Spleen (tissue), 11 donors: Measurements from ENCODE around the gene DNAH14. TPM values are rescaled to one million over a fixed set of nuclear protein-coding genes. Genes with fewer than 3 reads are reported as not detected.

Source experiments
- DNase-seq: peaks from one replicate; pipeline ENCODE4 v3.0.0-alpha.2; 2020
- H3K27ac ChIP-seq, 8 donors: fragments of 200-600 bp; sonication (generic) in 7 of 8; 1 replicate in 4 of 8; 2 replicates in 4 of 8; pipeline versions ENCODE4 v1.5.0 to v1.8.0; 2016 to 2021; ENCODE audit warnings: inconsistent platforms in 4 of 8, mild to moderate bottlenecking in 4 of 8, moderate library complexity in 1 of 8
- H3K27me3 ChIP-seq, 7 donors: fragments of 200-600 bp; sonication (generic) in 6 of 7; replicated peaks in 1 of 7; 1 replicate in 4 of 7; 2 replicates in 3 of 7; pipeline versions ENCODE4 v1.5.0 to v1.8.0; 2016 to 2021; ENCODE audit warnings: inconsistent platforms in 3 of 7, mild to moderate bottlenecking in 1 of 7
- H3K36me3 ChIP-seq, 6 donors: fragments of 200-600 bp; sonication (generic) in 5 of 6; 1 replicate in 4 of 6; 2 replicates in 2 of 6; pipeline versions ENCODE4 v1.5.0 to v1.8.0; 2016 to 2021; ENCODE audit warnings: inconsistent platforms in 2 of 6
- H3K4me1 ChIP-seq, 6 donors: fragments of 200-600 bp; sonication (generic) in 5 of 6; 1 replicate in 3 of 6; 2 replicates in 3 of 6; pipeline versions ENCODE4 v1.5.0 to v1.8.0; 2016 to 2021; ENCODE audit warnings: inconsistent platforms in 3 of 6
- H3K4me3 ChIP-seq, 8 donors: fragments of 200-600 bp; sonication (generic) in 7 of 8; 1 replicate in 4 of 8; 2 replicates in 4 of 8; pipeline versions ENCODE4 v1.5.0 to v1.8.0; 2016 to 2021; ENCODE audit warnings: inconsistent platforms in 4 of 8, mild to moderate bottlenecking in 4 of 8, moderate library complexity in 2 of 8
- H3K9me3 ChIP-seq, 8 donors: fragments of 200-600 bp; sonication (generic) in 7 of 8; 1 replicate in 4 of 8; 2 replicates in 4 of 8; pipeline versions ENCODE4 v1.5.0 to v1.8.0; 2016 to 2021; ENCODE audit warnings: inconsistent platforms in 4 of 8
- CTCF ChIP-seq, 11 experiments: fragments of 200-600 bp in 7 of 11; fragments of 450-650 bp in 4 of 11; sonication (generic) in 4 of 11; IDR thresholded peaks in 8 of 11; conservative IDR thresholded peaks in 3 of 11; 1 replicate in 7 of 11; 2 replicates in 4 of 11; pipeline versions ENCODE4 v1.4.0 to v1.8.0; 2016 to 2021; ENCODE audit warnings: antibody characterized with exemption in 11 of 11, inconsistent platforms in 4 of 11, mild to moderate bottlenecking in 1 of 11
- POLR2A ChIP-seq, 3 donors: fragments of 450-650 bp; IDR thresholded peaks; one replicate each; pipeline ENCODE4 v1.5.1; 2017; ENCODE audit warnings: antibody characterized with exemption in 3 of 3, mild to moderate bottlenecking in 1 of 3
- POLR2AphosphoS5 ChIP-seq, 3 donors: sonication (generic); formaldehyde crosslinking; IDR thresholded peaks; one replicate each; pipeline ENCODE4 v1.5.1; 2017; ENCODE audit warnings: antibody characterized with exemption in 3 of 3
- WGBS, 5 donors: extraction: QIAGEN DNeasy Blood & Tissue Kit in 3 of 5; methylation state at CpG; one replicate each; pipeline versions ENCODE4 v1.1.5 to v1.1.7; 2013 to 2018; 5-methylcytosine and 5-hydroxymethylcytosine counted together
- intact Hi-C: fragments of 100-400 bp; cut with DNase I; formaldehyde crosslinking; loops from one replicate; pipeline ENCODE4 v1.15.0; 2023; ENCODE audit warnings: low total_unique reads
- polyA plus RNA-seq, 3 donors: library from polyadenylated mRNA; stranded (reverse); fragments of 200-250 nt; gene quantifications; one replicate each; pipeline ENCODE4 v1.2.1, GENCODE V29; 2013
- total RNA-seq, 7 donors: library from RNA; depleted of rRNA in 3 of 7; stranded (reverse); fragments of >200 nt in 3 of 7; fragmentation: NEBNext Ultra II Directional in 4 of 7; extraction: Animal tissue kit (Norgen Biotek cat#: 25700) in 4 of 7; gene quantifications; one replicate each; pipeline versions ENCODE4 v1.1.0 to v1.2.1, GENCODE V29; 2016 to 2021
- donor health status: healthy with polysubstance abuse.
- donor health status: DM: no; HTN: no; CAD: no; lungs with moderate emphysema.
- donor health status: DM: no; HTN: no; CAD: no.
- donor health status: Bipolar disorder and iron deficiency.
- donor health status: healthy.
- donor health status: DM: no; HTN: no; CAD: no.
- donor health status: DM: yes; HTN: yes; CAD: no.

DNAH14 gene
- total and polyA plus RNA-seq, 10 donors = 0.70 to 6.4 (median 4.8) TPM

DNA sequence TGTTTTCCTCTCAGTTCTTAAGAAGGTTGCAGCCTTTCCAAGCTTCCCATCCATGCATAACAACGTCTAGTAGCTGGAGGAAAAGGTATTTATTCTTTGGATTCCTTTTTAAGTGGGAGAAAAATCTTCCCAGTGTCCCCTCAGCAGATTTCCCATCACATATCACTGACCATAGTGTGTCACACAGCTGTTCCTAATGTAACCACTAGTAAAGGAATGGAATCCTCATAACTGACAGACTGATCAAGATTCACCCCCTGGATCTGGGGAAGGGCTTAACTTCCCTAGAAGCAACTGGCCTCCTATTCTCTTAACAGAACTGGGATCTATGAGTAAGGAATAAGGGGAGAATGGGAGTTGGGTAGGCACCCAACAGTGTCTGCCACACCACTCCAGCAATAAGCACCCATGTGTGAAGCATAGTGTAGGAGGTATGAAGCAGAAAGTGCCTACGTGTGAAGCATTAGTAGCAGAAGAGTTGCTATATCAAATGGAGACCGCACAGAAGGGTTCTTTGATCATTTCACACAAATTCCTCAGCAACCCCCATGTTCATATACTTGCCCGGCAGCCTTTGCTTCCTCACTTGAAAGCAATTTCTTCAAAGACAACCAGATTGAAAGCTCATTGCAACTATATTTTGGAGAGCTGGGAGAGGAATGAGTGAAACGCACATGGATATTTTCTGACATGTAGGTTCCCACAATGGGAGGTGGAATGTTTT lies 28.2 kb upstream of the DNAH14 start:
- WGBS, 5 donors = 54 to 62% (median 58%) methylated on average over 5 of the region's 5 CpGs
- Histone ChIP-seq H3K27me3 (peaks cover 0 to 5% (median 0%) of the 10 kb centered on the region in 7 donors), H3K4me3 (no peak overlapping the region), H3K9me3 (peaks cover 0 to 12% (median 10%) of the 10 kb centered on the region in 8 donors), H3K27ac (no peak overlapping the region), H3K36me3 (no peaks in the 10 kb centered on the region), H3K4me1 (no peaks in the 10 kb centered on the region)
- DNase-seq = no peak
- TF ChIP-seq POLR2A (IDR thresholded peaks at IDR 0.05) (no peak), CTCF (IDR thresholded peaks at IDR 0.05 in 8 of 11, conservative IDR thresholded peaks at IDR 0.05 in 3 of 11) (no peak), POLR2AphosphoS5 (IDR thresholded peaks at IDR 0.05) (no peak)
- intact Hi-C loops = no loop called here

DNA sequence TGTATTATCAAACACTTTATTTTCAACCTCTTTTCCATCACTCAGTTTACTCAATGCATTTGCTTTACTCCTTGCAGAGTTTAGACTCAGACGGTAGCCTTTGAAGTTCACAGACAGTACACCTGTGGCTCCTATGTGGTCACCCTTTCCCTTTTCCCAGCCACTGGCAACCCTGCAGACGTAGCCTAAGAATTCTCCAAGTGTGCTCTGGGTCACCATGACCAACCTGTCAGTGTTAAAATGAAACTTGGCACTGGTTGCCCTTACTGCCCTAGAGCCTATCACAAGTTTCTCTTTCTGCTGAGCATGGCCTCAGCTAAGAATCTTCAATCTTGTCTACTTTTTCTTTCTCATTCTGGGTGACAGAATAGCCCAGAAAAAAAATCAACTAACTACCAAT lies 25.5 kb upstream of the DNAH14 start:
- Histone ChIP-seq H3K4me1 (no peaks in the 10 kb centered on the region), H3K27me3 (peaks cover 0 to 16% (median 0%) of the 10 kb centered on the region in 7 donors), H3K36me3 (no peaks in the 10 kb centered on the region), H3K4me3 (no peak overlapping the region), H3K27ac (no peak overlapping the region), H3K9me3 (no peaks in the 10 kb centered on the region)
- TF ChIP-seq POLR2A (IDR thresholded peaks at IDR 0.05) (no peak), POLR2AphosphoS5 (IDR thresholded peaks at IDR 0.05) (no peak), CTCF (IDR thresholded peaks at IDR 0.05 in 8 of 11, conservative IDR thresholded peaks at IDR 0.05 in 3 of 11) (no peak)
- WGBS, 5 donors = 61 to 77% (median 69%) methylated on average over 2 of the region's 2 CpGs
- intact Hi-C loops = no loop called here
- DNase-seq = no peak

DNA sequence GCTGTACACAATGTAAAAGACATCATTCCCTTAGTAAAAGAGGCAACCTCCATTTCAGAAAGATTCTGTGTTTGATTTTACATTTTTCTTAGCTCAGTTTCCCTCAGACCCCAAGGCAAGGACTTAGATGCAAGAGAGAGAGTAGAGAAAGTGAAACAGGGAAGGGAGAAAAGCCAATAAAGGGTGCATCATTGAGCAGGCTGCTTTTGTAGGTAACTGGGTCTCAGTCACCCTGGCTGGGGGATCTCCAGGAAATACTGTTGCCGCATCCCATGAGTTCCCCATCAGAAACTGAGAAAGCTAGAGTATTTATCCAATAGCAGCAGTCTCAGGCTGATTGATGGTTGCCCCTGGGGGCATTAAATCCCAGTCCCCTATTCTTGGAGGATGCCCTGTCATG lies 23.1 kb upstream of the DNAH14 start:
- TF ChIP-seq POLR2A (IDR thresholded peaks at IDR 0.05) (no peak), POLR2AphosphoS5 (IDR thresholded peaks at IDR 0.05) (no peak), CTCF (IDR thresholded peaks at IDR 0.05 in 8 of 11, conservative IDR thresholded peaks at IDR 0.05 in 3 of 11) (no peak)
- Histone ChIP-seq H3K4me1 (no peaks in the 10 kb centered on the region), H3K9me3 (peaks cover 0 to 19% (median 17%) of the 10 kb centered on the region in 8 donors), H3K36me3 (no peaks in the 10 kb centered on the region), H3K27me3 (peaks cover 0 to 16% (median 0%) of the 10 kb centered on the region in 7 donors), H3K4me3 (no peak overlapping the region), H3K27ac (no peak overlapping the region)
- no peak for DNase-seq
- 92 to 94% (median 93%) methylated on average over 1 of the region's 1 CpG for WGBS, 5 donors
- intact Hi-C loops = no loop called here

GRCh38 chr1:224911217-224911616 lies 18.3 kb upstream of the DNAH14 start:
- intact Hi-C loops = no loop called here
- H3K36me3 ChIP-seq = no peaks in the 10 kb centered on the region
- H3K4me1 ChIP-seq = no peaks in the 10 kb centered on the region
- TF ChIP-seq POLR2A (IDR thresholded peaks at IDR 0.05) (no peak), CTCF (IDR thresholded peaks at IDR 0.05 in 8 of 11, conservative IDR thresholded peaks at IDR 0.05 in 3 of 11) (no peak), POLR2AphosphoS5 (IDR thresholded peaks at IDR 0.05) (no peak)
- peaks cover 0 to 12% (median 0%) of the 10 kb centered on the region in 7 donors for H3K27me3 ChIP-seq
- no peak overlapping the region for H3K4me3 ChIP-seq
- no peak overlapping the region for H3K27ac ChIP-seq
- H3K9me3 ChIP-seq = peaks cover 0 to 66% (median 57%) of the 10 kb centered on the region in 8 donors
- no peak for DNase-seq
